ENCODE measurements around the gene MED27.

DNA sequence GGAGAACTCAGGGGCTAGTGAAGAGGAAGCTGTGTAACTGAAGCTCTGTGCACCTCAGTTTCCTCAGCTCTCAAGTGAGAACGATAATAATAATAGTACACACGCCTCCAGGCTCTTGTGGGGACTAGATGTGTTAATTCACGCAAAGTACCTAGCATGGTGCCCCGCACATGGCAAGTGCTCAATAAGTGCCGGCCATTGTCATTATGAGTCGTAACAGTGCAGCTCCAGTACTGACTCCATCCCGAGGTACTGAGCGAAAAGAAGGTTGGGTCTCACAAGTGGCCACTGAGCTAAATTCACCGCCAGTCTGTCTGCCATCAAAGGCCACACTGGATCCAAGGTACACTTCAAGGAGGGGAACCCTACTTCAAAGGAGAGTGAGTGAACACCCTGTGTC is 40.4 kb downstream of the MED27 start:
- TF ChIP-seq EP300 (IDR thresholded peaks at IDR 0.05; ENCODE audit: borderline replicate concordance in 1 of 2, low read depth in 2 of 2, low read length in 2 of 2), result no peak
- no peak for TF ChIP-seq JUND (IDR thresholded peaks at IDR 0.05; ENCODE audit: low read length)
- TF ChIP-seq POLR2AphosphoS5 (IDR thresholded peaks at IDR 0.05; ENCODE audit: low read depth, low read length), result no peak
- no peak for TF ChIP-seq FOSL1 (IDR thresholded peaks at IDR 0.05; ENCODE audit: insufficient read depth, low read depth, low read length)
- TF ChIP-seq RFX5 (IDR thresholded peaks at IDR 0.05; ENCODE audit: borderline replicate concordance, low read depth, low read length), result no peak
- TF ChIP-seq, protein P1, sequence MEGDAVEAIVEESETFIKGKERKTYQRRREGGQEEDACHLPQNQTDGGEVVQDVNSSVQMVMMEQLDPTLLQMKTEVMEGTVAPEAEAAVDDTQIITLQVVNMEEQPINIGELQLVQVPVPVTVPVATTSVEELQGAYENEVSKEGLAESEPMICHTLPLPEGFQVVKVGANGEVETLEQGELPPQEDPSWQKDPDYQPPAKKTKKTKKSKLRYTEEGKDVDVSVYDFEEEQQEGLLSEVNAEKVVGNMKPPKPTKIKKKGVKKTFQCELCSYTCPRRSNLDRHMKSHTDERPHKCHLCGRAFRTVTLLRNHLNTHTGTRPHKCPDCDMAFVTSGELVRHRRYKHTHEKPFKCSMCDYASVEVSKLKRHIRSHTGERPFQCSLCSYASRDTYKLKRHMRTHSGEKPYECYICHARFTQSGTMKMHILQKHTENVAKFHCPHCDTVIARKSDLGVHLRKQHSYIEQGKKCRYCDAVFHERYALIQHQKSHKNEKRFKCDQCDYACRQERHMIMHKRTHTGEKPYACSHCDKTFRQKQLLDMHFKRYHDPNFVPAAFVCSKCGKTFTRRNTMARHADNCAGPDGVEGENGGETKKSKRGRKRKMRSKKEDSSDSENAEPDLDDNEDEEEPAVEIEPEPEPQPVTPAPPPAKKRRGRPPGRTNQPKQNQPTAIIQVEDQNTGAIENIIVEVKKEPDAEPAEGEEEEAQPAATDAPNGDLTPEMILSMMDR (IDR thresholded peaks at IDR 0.05; ENCODE audit: control extremely low read depth in 1 of 3, insufficient read depth in 1 of 3, low read depth in 1 of 3, low read length in 3 of 3), result no peak
- no peak for TF ChIP-seq SUZ12 (IDR thresholded peaks at IDR 0.05; ENCODE audit: low read length)
- no peak for TF ChIP-seq POLR2A (IDR thresholded peaks at IDR 0.05; ENCODE audit: control extremely low read depth in 1 of 2, low read depth in 2 of 2, low read length in 2 of 2)
- TF ChIP-seq CREB1 (IDR thresholded peaks at IDR 0.05), result no peak
